Activated effector memory CD4-positive, alpha-beta T cell treated with Interleukin-2 at 50 U/mL for 16 hours (primary cell): ENCODE results near the gene IGLL1.
"Not testable (repeated sequence)": the region's sequence is repeated elsewhere in the genome, so short reads cannot be mapped to it uniquely, and the experiment has no call there.

ENCODE experiments used
- DNase-seq: peaks from one replicate; pipeline ENCODE4 v3.0.0-alpha.2; 2020

Gene IGLL1

DNA sequence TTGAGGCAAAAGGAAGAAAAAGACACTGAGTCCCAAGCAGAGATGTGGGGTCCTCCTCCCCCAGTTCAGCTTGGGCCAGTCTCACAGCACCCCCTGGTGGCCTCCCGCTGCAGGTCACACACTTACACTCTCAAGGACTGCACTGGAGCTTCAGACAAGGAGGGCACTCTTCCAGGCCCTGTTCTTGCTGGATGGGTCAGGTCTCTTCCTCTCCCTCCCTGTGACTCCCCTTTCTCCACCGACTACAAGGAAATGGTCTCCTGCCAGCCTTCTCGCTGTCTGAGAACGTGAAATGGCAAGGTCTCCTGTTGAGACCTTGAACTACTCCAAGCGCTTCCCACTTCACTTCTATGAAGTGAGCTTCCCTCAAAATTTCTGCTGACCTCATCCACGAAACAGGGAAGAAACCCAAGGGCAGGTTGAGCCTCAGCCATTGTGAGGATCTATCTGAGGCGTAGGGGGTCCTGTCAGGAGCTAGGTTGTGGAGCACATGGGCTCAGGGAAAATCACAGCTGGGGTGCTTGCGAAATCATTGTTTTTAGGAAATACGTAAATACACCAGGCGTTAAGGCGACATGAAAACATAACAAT is 11.2 kb upstream of the IGLL1 start:
- peak; percentile 23 for DNase-seq

DNA sequence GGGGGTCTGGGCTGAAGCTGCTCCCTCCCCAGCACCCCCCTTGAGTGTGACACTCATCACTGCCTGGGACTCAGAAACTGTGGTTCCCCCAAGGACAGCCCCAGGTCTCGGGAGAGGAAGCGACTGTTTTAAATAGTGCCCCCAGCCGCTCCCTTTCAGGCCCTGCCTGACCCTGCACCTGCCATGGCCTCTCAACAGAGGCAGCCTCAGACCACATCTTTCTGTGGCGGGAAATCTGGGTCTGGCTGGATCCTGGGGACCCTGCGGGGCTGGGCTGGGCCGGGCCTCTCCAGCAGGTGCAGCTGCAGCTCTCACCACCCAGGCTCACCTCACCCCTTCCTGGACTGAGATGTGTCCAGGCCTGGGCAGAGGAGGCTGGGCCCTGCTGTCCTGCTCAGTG is 3.7 kb upstream of the IGLL1 start:
- no peak for DNase-seq

DNA sequence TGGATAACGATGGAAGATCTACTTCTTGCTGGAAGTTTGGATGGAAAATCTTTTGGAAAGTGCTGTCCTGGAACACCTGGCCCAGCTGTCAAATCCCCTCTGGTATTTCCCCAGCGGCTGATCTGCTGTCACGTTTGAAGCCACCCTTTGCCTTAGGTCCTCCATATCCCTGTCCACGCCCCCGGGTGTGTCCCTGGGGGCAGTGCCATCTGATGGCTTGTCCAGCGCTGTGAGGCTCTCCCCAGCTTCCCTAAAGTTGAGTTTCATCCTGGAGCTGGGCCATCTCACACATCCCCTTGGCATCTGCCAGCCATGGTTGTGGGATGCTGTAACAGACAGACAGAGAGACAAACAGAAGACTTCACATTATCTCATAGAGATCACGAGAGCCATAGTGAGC is 3.1 kb upstream of the IGLL1 start:
- no peak for DNase-seq

DNA sequence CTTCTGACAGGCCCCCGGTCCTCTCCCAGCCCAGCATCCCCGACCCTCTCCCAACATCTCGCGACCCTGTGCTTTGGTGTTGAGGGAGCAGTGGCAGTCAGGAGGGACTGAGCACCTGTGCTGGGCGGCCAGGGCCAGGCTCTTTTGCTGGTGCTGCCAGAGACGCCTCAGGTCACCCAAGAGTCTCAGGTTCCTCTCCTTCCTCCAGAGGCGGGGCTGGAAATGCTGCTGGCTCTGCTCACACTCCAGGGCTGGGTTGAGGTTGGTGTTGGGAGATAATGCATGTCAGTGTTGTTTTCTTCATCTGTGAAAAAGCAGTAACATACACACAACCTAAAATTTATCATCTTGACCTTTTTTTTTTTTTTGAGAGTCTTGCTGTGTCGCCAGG is 1.2 kb upstream of the IGLL1 start:
- no peak for DNase-seq

- DNase-seq = no peak
Observed at GRCh38 chr22:23580576-23581259, 628 bp upstream of the IGLL1 start.

DNA sequence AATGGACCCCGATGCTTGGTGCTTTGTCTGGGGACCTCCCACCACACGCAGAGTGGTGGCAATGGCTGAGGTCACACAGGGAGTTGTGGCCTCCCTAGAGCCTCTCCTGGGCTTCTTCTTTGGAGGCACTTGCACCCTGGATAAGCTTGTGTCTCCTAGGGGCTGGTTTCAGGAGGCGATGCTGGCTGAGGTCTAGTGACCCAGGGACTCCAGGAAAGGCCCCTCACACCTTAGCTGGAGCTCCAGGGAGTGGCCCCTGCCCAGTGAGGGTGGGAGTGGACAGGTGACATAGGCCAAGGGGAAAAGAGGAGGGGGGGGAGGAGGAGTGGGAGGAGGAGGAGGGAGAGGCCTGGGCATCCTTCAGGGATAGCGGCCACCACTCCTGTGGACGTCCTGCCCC is 810 bp downstream of the IGLL1 start:
- no peak for DNase-seq

- DNase-seq = no peak
Observed at GRCh38 chr22:23578306-23578705, 1.8 kb downstream of the IGLL1 start.

DNA sequence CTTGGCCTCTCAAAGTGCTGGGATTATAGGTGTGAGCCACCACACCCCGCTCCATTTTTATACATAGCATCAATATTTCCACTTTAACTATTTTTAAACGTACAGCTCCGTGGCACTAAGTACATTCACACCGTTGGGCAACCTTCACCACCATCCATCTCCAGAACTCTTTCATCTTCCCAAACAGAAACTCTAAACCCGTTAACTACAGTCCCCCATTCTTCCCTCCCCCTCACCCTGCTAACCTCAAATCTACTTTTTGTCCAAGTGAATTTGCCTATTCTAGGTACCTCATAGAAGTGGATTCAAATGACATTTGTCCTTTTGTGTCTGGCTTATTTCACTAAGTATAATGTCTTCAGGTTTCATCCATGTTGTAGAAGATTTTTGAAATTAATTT is 3.4 kb downstream of the IGLL1 start:
- no peak for DNase-seq

DNA sequence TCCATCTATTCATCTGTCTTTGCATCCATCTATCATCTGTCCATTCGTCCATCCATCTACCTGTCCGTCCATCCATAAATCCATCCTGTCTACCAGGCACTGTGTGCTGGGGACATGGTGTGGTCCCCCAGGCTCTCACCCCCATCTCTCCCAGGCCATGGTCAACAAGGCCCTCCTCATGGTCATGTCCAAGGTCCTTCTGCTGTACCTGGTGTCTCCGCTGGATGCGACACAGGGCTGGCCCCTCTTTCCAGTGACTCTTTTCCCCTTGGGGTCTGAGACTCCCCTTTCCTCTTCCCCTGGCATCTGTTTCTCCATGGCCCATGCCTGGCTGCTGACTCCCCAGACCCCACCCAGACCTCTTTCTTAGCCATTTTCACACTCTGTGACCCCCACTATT is 4.5 kb downstream of the IGLL1 start:
- no peak for DNase-seq

- no peak for DNase-seq
Observed at GRCh38 chr22:23574877-23575276, 5.2 kb downstream of the IGLL1 start.

- DNase-seq = no peak
Observed at GRCh38 chr22:23574371-23574811, 5.7 kb downstream of the IGLL1 start.

DNA sequence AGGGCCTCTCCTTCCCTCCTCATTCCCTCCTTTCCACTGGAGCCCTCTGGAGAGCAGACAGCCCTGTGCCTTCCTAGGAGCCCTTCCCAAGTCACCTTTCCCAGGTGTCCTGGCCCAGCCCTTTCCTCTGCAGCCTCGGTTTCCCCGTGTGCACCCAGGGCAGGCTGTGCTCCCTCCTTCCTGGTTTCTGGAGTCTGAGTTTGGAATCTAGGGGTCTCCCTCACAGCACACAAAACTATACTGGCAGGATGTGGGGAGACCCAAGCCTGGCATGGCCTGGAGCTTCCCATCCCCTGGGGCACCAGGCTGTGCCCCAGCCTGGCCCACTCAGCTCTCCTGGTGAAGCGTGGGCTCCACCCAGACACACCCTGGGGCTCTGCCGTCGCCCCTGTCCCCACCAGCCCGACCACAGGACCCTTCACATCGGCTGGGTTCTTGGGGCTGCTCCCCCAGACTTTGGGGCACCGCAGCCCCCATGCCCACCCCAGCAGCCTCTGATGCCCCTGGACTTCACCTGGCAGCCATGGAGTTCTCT is 6.3 kb downstream of the IGLL1 start:
- not testable (repeated sequence) for DNase-seq

- not testable (repeated sequence) for DNase-seq
Observed at GRCh38 chr22:23573106-23573505, 7.0 kb downstream of the IGLL1 start.

GRCh38 chr22:23571486-23571885 is 8.6 kb downstream of the IGLL1 start:
- DNase-seq = no peak

- no peak for DNase-seq
Observed at GRCh38 chr22:23570681-23571080, 9.4 kb downstream of the IGLL1 start.

- DNase-seq = no peak
Observed at GRCh38 chr22:23569716-23570115, 10.4 kb downstream of the IGLL1 start.

GRCh38 chr22:23569291-23569690 is 10.8 kb downstream of the IGLL1 start:
- DNase-seq = no peak

- no peak for DNase-seq
Observed at GRCh38 chr22:23566705-23567475, 13.2 kb downstream of the IGLL1 start.

GRCh38 chr22:23565915-23566704 is 14.0 kb downstream of the IGLL1 start:
- no peak for DNase-seq

- DNase-seq = no peak
Observed at GRCh38 chr22:23565305-23565914, 14.7 kb downstream of the IGLL1 start.

- no peak for DNase-seq
Observed at GRCh38 chr22:23564276-23564675, 15.8 kb downstream of the IGLL1 start.

DNA sequence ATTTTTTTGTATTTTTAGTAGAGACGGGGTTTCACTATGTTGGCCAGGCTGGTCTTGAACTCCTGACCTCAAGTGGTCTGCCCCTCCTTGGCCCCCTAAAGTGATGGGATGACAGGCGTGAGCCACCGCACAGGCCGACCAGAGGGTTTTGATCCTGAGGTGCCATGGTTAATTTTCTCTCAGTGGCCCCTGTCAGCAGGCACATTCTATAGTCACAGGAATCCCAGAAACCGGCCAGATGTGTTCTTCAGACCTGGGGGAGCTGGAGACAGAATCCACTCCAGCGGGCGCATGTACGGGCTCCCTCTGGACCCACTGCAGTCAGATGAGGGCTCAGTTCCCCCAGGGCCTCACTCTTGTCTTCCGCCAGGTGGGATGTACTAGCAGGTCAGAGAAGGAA is 17.0 kb downstream of the IGLL1 start:
- DNase-seq = no peak

GRCh38 chr22:23562186-23562585 is 17.9 kb downstream of the IGLL1 start:
- DNase-seq = no peak
